ENCODE measurements around the gene OVCH2.

- TF ChIP-seq CTCF (IDR thresholded peaks at IDR 0.05), result no peak
- no peak for TF ChIP-seq POLR2A (IDR thresholded peaks at IDR 0.05)
- no peak for TF ChIP-seq POLR2AphosphoS5 (IDR thresholded peaks at IDR 0.05)
Observed at GRCh38 chr11:7690648-7691047, 15.6 kb downstream of the OVCH2 start.
